Gastrocnemius medialis (tissue), 4 donors: ENCODE data around the gene RPP25L.

Experiments
- POLR2A ChIP-seq, 2 donors: fragments of 450-650 bp; IDR thresholded peaks; one replicate each; pipeline ENCODE4 v1.6.1; 2017; ENCODE audit warnings: antibody characterized with exemption in 2 of 2, mild to moderate bottlenecking in 2 of 2, moderate library complexity in 2 of 2
- TF ChIP-seq, protein P1 (sequence below), 5 experiments: fragments of 450-650 bp in 3 of 5; fragments of 200-600 bp in 2 of 5; sonication (generic) in 2 of 5; IDR thresholded peaks in 4 of 5; conservative IDR thresholded peaks in 1 of 5; 1 replicate in 4 of 5; 2 replicates in 1 of 5; pipeline ENCODE4 v1.5.1; 2016 to 2019; ENCODE audit warnings: antibody characterized with exemption in 5 of 5, mild to moderate bottlenecking in 3 of 5, moderate library complexity in 3 of 5

DNA sequence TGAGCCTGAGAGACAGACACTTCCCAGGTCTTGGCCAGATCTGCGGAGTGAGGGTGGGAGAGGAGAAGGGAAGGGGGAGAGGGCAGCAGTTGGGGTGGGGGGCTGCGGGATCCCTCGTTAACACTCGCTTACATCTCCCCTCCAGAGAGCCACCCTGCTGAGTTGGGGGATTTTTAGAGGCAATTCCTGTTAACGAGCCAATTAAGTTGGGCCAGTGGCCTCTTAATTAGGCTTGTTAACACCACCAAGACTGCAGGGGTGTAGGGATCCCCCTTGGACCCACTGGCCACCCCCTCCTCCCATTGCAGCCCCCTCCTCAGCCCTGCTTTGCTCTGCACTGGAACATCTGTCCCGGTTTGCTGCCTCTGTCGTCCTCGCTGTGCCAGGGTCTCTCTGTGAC, 46.0 kb downstream of the RPP25L start:
- TF ChIP-seq POLR2A (IDR thresholded peaks at IDR 0.05): no peak
- TF ChIP-seq, protein P1, sequence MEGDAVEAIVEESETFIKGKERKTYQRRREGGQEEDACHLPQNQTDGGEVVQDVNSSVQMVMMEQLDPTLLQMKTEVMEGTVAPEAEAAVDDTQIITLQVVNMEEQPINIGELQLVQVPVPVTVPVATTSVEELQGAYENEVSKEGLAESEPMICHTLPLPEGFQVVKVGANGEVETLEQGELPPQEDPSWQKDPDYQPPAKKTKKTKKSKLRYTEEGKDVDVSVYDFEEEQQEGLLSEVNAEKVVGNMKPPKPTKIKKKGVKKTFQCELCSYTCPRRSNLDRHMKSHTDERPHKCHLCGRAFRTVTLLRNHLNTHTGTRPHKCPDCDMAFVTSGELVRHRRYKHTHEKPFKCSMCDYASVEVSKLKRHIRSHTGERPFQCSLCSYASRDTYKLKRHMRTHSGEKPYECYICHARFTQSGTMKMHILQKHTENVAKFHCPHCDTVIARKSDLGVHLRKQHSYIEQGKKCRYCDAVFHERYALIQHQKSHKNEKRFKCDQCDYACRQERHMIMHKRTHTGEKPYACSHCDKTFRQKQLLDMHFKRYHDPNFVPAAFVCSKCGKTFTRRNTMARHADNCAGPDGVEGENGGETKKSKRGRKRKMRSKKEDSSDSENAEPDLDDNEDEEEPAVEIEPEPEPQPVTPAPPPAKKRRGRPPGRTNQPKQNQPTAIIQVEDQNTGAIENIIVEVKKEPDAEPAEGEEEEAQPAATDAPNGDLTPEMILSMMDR (IDR thresholded peaks at IDR 0.05 in 4 of 5, conservative IDR thresholded peaks at IDR 0.05 in 1 of 5): no peak
